T-cell (primary cell): Measurements from ENCODE around the gene PDLIM4. TPM values are rescaled to one million over a fixed set of nuclear protein-coding genes. Genes with fewer than 3 reads are reported as not detected.

Experiments used
- ATAC-seq, 4 experiments: fragments of 200-7000 bp in 3 of 4; fragments of 150-1000 bp in 1 of 4; cut with Tn5 transposase; replicated peaks in 1 of 4; 1 replicate in 3 of 4; 2 replicates in 1 of 4; pipeline ENCODE4 v1.10.0; 2021; ENCODE audit warnings: moderate library complexity in 3 of 4, mild to moderate bottlenecking in 2 of 4, moderate number of reproducible peaks in 1 of 4
- CTCF ChIA-PET, 2 donors: fragments of 300-600 bp; sonication (Branson Sonifier 250); formaldehyde crosslinking; loops; one replicate each; lab custom pipeline; 2022; ENCODE audit warnings: antibody characterized with exemption in 2 of 2; lab: Charles Lee
- POLR2A ChIA-PET, 2 donors: fragments of 300-600 bp; sonication (Branson Sonifier 250); formaldehyde crosslinking; loops; one replicate each; lab custom pipeline; 2022; ENCODE audit warnings: antibody characterized with exemption in 2 of 2; lab: Charles Lee
- DNase-seq, 35 experiments: peaks; one replicate each; pipeline versions ENCODE4 v3.0.0 to v3.0.0-alpha.2; 2013 to 2023
- H3K27ac ChIP-seq: one replicate; pipeline ENCODE4 v1.5.1; 2013; ENCODE audit warnings: low read length
- H3K27me3 ChIP-seq, 2 experiments: replicated peaks in 1 of 2; 1 replicate in 1 of 2; 2 replicates in 1 of 2; pipeline versions ENCODE4 v1.6.1 to v1.7.0; 2013; ENCODE audit warnings: low read length in 1 of 2, mixed read lengths in 1 of 2; ENCODE audit not compliant: control insufficient read depth in 2 of 2, insufficient read depth in 2 of 2; ENCODE audit errors: extremely low read depth in 1 of 2
- H3K36me3 ChIP-seq, 2 donors: 1 replicate in 1 of 2; 2 replicates in 1 of 2; pipeline versions ENCODE4 v1.6.1 to v1.7.0; 2013; ENCODE audit warnings: low read length in 1 of 2; ENCODE audit not compliant: control insufficient read depth in 2 of 2, insufficient read depth in 1 of 2; ENCODE audit errors: extremely low read depth in 1 of 2
- H3K4me1 ChIP-seq, 2 experiments: 1 replicate in 1 of 2; 2 replicates in 1 of 2; pipeline versions ENCODE4 v1.6.1 to v1.7.0; 2013; ENCODE audit warnings: low read length in 2 of 2, mixed read lengths in 1 of 2; ENCODE audit not compliant: insufficient read depth in 2 of 2, control insufficient read depth in 1 of 2; ENCODE audit errors: extremely low read depth in 1 of 2
- H3K4me3 ChIP-seq, 2 donors: 1 replicate in 1 of 2; 2 replicates in 1 of 2; pipeline versions ENCODE4 v1.5.1 to v1.7.0; 2013; ENCODE audit warnings: mild to moderate bottlenecking in 2 of 2, low read length in 1 of 2, moderate library complexity in 1 of 2; ENCODE audit not compliant: control insufficient read depth in 1 of 2; ENCODE audit errors: extremely low read depth in 1 of 2
- H3K9me3 ChIP-seq: 2 replicates; pipeline ENCODE4 v1.7.0; 2013
- H3K27ac Mint-ChIP-seq, 2 donors: one replicate each; pipeline ENCODE4 v1.8.0; 2020 to 2021; ENCODE audit warnings: mild to moderate bottlenecking in 2 of 2, mixed read lengths in 2 of 2
- H3K27me3 Mint-ChIP-seq, 2 donors: one replicate each; pipeline ENCODE4 v1.8.0; 2021 to 2022; ENCODE audit warnings: mixed read lengths in 2 of 2
- H3K36me3 Mint-ChIP-seq: one replicate; pipeline ENCODE4 v1.8.0; 2021; ENCODE audit warnings: mixed read lengths
- H3K4me1 Mint-ChIP-seq, 3 donors: one replicate each; pipeline ENCODE4 v1.8.0; 2020 to 2022; ENCODE audit warnings: mixed read lengths in 3 of 3, mild to moderate bottlenecking in 1 of 3
- H3K4me3 Mint-ChIP-seq, 3 donors: one replicate each; pipeline ENCODE4 v1.8.0; 2020 to 2022; ENCODE audit warnings: mild to moderate bottlenecking in 3 of 3, mixed read lengths in 3 of 3, moderate library complexity in 3 of 3
- H3K9me3 Mint-ChIP-seq, 3 donors: one replicate each; pipeline ENCODE4 v1.8.0; 2020 to 2022; ENCODE audit warnings: mixed read lengths in 3 of 3
- WGBS: methylation state at CpG from one replicate; pipeline ENCODE4 v1.1.5; 2013; ENCODE audit warnings: missing lambda C conversion rate; ENCODE audit not compliant: insufficient coverage; 5-methylcytosine and 5-hydroxymethylcytosine counted together
- total RNA-seq, 35 experiments: library from RNA in 6 of 35; stranded (reverse) in 6 of 35; fragments of 120-200 nt in 1 of 35; gene quantifications; one replicate each; pipeline versions ENCODE4 v1.2.1 to v1.2.4 and lab custom pipeline; 2013 to 2026

The PDLIM4 gene
- total RNA-seq, 5 donors from 2014 or later (not counting 1 experiment from before 2014, with no cell fraction given) = not detected

GRCh38 chr5:132283423-132284043 lies 26.0 kb downstream of the PDLIM4 start:
- no peak overlapping the region for H3K27ac Mint-ChIP-seq
- CTCF ChIA-PET = no interaction called here
- POLR2A ChIA-PET = no interaction called here

GRCh38 chr5:132289097-132289496 lies 31.6 kb downstream of the PDLIM4 start:
- Mint-ChIP-seq H3K4me1 (peaks cover 0 to 7% (median 6%) of the 10 kb centered on the region in 3 donors), H3K27ac (no peak overlapping the region), H3K9me3 (no peaks in the 10 kb centered on the region), H3K36me3 (no peaks in the 10 kb centered on the region), H3K4me3 (no peak overlapping the region), H3K27me3 (peaks cover 5 to 11% of the 10 kb centered on the region in 2 donors)
- H3K27me3 ChIP-seq = peaks cover 0 to 11% of the 10 kb centered on the region in 2 experiments
- ChIA-PET POLR2A (no interaction called here), CTCF (no interaction called here)
- WGBS = no CpG with 5 or more reads among the region's 3 CpGs
- no peak overlapping the region for H3K4me3 ChIP-seq
- H3K4me1 ChIP-seq = peaks cover 0 to 11% of the 10 kb centered on the region in 2 experiments
- no peak overlapping the region for H3K27ac ChIP-seq
- no peaks in the 10 kb centered on the region for H3K9me3 ChIP-seq
- no peaks in the 10 kb centered on the region for H3K36me3 ChIP-seq
- ATAC-seq (no peak), DNase-seq (no peak)

More at GRCh38 chr5:132283423-132284043, 26.0 kb downstream of the PDLIM4 start:
- WGBS = 98% methylated on average over 5 of the region's 5 CpGs
- Mint-ChIP-seq H3K27me3 (peaks cover 3 to 7% of the 10 kb centered on the region in 2 donors), H3K36me3 (no peaks in the 10 kb centered on the region), H3K4me1 (no peaks in the 10 kb centered on the region), H3K4me3 (no peak overlapping the region), H3K9me3 (no peaks in the 10 kb centered on the region)
- Histone ChIP-seq H3K36me3 (no peaks in the 10 kb centered on the region), H3K27ac (no peak overlapping the region), H3K4me1 (no peaks in the 10 kb centered on the region), H3K27me3 (peaks cover 0 to 10% of the 10 kb centered on the region in 2 experiments), H3K4me3 (no peak overlapping the region), H3K9me3 (no peaks in the 10 kb centered on the region)
- ATAC-seq (no peak), DNase-seq (no peak)

- Mint-ChIP-seq H3K4me1 (peaks cover 13 to 21% (median 19%) of the 10 kb centered on the region in 3 donors), H3K27me3 (peaks cover 10 to 21% of the 10 kb centered on the region in 2 donors), H3K36me3 (no peaks in the 10 kb centered on the region), H3K4me3 (no peak overlapping the region), H3K27ac (no peak overlapping the region), H3K9me3 (no peaks in the 10 kb centered on the region)
- peaks cover 7 to 25% of the 10 kb centered on the region in 2 experiments for H3K4me1 ChIP-seq
- ATAC-seq = no peak
- no peaks in the 10 kb centered on the region for H3K36me3 ChIP-seq
- H3K9me3 ChIP-seq = no peaks in the 10 kb centered on the region
- ChIA-PET POLR2A (no interaction called here), CTCF (interaction anchor here in 1 of 2 donors (0.6 kb wide), 1 partner anchor 17 kb away, joined by 7 read pairs; no protein-coding TSS in a partner anchor)
- DNase-seq = no peak
- no peak overlapping the region for H3K27ac ChIP-seq
- H3K4me3 ChIP-seq = no peak overlapping the region
- no CpG with 5 or more reads among the region's 2 CpGs for WGBS
- peaks cover 0 to 27% of the 10 kb centered on the region in 2 experiments for H3K27me3 ChIP-seq
These were observed 33.5 kb downstream of the PDLIM4 start for GRCh38 chr5:132291026-132291425.

GRCh38 chr5:132293066-132293991 lies 35.8 kb downstream of the PDLIM4 start:
- WGBS = 6% methylated on average over 47 of the region's 50 CpGs
- Histone ChIP-seq H3K36me3 (no peaks in the 10 kb centered on the region), H3K4me3 (peak overlapping the region; percentile 68 to 80), H3K9me3 (no peaks in the 10 kb centered on the region), H3K27me3 (peaks cover 0 to 38% of the 10 kb centered on the region in 2 experiments), H3K27ac (peak overlapping the region; percentile 27), H3K4me1 (peaks cover 7 to 25% of the 10 kb centered on the region in 2 experiments)
- ChIA-PET POLR2A (interaction anchor here in 1 of 2 donors (1.3 kb wide), 1 partner anchor 203 kb away, joined by 9 read pairs; no protein-coding TSS in a partner anchor), CTCF (interaction anchor here in 1 of 2 donors (0.6 kb wide), 1 partner anchor 525 kb away, joined by 3 read pairs; no protein-coding TSS in a partner anchor)
- Mint-ChIP-seq H3K9me3 (no peaks in the 10 kb centered on the region), H3K36me3 (no peaks in the 10 kb centered on the region), H3K27me3 (peaks cover 18 to 26% of the 10 kb centered on the region in 2 donors), H3K27ac (peak overlapping the region in 1 of 2 donors; percentile 36), H3K4me1 (peaks cover 13 to 21% (median 19%) of the 10 kb centered on the region in 3 donors), H3K4me3 (peak overlapping the region; percentile 81 to 91 (median 89))
- peak in 33 of 35 experiments; percentile 17 to 69 (median 42) for DNase-seq
- peak; percentile 35 to 62 (median 40) for ATAC-seq

GRCh38 chr5:132293992-132294727 lies 36.7 kb downstream of the PDLIM4 start, which contains the start of gene SLC22A4:
Gene SLC22A4 (plus strand): TSS chr5:132294394. CDS start chr5:132294617, 223 bp downstream.
- H3K4me1 ChIP-seq = peaks cover 7 to 25% of the 10 kb centered on the region in 2 experiments
- Mint-ChIP-seq H3K36me3 (no peaks in the 10 kb centered on the region), H3K9me3 (no peaks in the 10 kb centered on the region), H3K4me3 (peak within 1 kb of the TSS; percentile 81 to 91 (median 89)), H3K27me3 (peaks cover 16 to 17% of the 10 kb centered on the region in 2 donors), H3K4me1 (peaks cover 13 to 21% (median 19%) of the 10 kb centered on the region in 3 donors), H3K27ac (peak within 1 kb of the TSS; percentile 36)
- H3K36me3 ChIP-seq = no peaks in the 10 kb centered on the region
- DNase-seq (peak; percentile 19 to 75 (median 54)), ATAC-seq (peak; percentile 80 to 87 (median 83))
- H3K4me3 ChIP-seq = peak within 1 kb of the TSS; percentile 68 to 80
- ChIA-PET POLR2A (interaction anchor here in 1 of 2 donors (0.8 to 1.3 kb wide), 2 partner anchors 75 to 202 kb away, joined by 3 to 9 read pairs; partner anchors contain the start of gene SLC22A5), CTCF (interaction anchor here in 1 of 2 donors (0.7 kb wide), 1 partner anchor 22 kb away, joined by 3 read pairs; no protein-coding TSS in a partner anchor)
- H3K27ac ChIP-seq = peak within 1 kb of the TSS; percentile 27
- WGBS = 1% methylated on average over 56 of the region's 63 CpGs
- H3K27me3 ChIP-seq = peaks cover 0 to 38% of the 10 kb centered on the region in 2 experiments
- H3K9me3 ChIP-seq = no peaks in the 10 kb centered on the region
